GM18861 (cell line): ENCODE results near the gene CCDC116.
"Not testable (repeated sequence)": the region's sequence is repeated elsewhere in the genome, so short reads cannot be mapped to it uniquely, and the experiment has no call there.

Experiments used
- ATAC-seq: cut with Tn5 transposase; IDR thresholded peaks from one replicate; pipeline ENCODE4 v1.9.1; 2021; ENCODE audit not compliant: unreplicated experiment

Gene CCDC116, protein sequence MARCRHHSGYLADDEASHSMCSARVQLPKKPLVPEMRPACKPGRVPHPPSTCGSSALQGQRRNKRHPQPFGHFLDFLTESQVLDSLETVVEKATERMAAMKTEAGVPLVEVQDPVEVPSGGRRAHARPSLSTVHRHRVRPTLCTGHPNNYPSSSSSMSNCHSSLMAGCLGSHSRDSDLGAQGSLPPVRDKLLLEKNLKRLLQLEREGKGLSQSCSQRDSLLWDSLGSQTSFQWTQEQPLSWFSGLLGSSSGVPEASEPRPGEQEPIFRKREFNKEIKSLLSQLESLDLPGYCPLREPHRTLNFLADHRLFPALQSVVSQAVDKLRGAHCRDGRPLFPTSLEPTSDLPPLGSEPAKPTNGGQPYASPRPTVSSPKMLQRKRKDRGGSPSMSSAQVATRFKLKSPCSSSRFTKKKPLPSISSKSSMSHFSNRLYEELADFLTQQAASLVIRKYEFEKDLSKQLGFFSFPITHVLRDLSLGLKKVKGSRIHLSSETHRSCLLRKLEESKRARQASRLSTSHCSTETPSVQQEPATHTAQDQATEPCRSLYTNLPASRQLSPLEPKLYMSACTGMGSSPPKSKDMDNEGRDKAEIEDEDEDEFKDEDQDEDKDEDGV

DNA sequence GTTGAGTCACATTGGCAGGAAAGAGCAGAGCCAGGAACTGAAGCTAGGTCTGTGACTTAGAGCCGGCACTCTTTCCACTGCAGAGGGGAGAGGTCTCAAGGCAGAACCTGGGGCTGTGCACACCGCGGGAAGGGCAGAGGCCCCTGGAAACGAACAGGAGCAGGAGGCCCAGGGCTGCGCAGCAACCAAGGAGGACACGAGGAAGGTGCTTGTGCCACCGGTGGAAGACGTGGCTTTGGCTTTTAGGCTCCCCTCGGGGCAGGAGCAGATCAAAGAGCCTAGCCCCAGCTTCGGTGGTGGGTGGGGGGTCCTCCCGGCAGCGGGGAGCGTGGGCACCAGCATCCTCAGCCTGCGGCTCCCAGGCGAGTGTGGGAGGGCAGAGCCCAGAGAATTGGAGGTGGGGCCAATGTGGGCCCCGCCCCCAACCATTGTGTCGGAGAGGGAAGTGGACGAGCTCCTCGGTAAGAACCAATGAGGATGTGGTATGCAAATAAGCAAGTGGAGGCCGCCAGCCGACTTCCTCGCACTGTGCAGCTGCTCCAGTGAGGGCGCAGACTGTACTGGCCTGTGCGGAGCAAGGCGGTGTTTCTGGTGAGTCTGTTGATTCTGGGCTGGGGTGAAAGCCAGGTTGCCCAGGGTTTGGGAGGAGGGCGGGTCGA lies at the start of gene CCDC116:
CCDC116 (plus strand) TSS at position 524 of the 659 bp plus-strand sequence. CDS start 422 bp downstream, outside the sequence.
- ATAC-seq, result no peak

- no peak for ATAC-seq
Observed at GRCh38 chr22:21582801-21583740, 49.5 kb upstream of the CCDC116 start.

DNA sequence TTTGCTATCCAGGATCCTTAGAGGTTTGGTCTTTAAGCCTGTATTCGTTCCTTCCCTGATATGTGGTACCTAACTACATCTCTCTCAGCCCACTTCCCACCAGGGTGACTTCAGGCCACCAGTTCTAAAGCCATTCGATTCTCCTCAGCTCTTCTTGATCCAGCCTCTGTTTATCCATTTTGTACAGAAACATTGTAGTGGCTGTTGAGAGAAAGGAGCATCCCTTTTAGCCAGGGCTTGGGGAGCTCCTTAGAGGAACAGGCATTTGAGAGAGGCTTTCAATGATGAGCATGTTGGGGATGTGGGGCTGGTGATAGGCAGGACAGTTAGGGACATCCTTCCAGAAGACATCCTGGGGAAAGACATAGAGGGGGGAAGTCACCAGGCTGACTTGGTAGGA lies 47.2 kb upstream of the CCDC116 start:
- no peak for ATAC-seq

DNA sequence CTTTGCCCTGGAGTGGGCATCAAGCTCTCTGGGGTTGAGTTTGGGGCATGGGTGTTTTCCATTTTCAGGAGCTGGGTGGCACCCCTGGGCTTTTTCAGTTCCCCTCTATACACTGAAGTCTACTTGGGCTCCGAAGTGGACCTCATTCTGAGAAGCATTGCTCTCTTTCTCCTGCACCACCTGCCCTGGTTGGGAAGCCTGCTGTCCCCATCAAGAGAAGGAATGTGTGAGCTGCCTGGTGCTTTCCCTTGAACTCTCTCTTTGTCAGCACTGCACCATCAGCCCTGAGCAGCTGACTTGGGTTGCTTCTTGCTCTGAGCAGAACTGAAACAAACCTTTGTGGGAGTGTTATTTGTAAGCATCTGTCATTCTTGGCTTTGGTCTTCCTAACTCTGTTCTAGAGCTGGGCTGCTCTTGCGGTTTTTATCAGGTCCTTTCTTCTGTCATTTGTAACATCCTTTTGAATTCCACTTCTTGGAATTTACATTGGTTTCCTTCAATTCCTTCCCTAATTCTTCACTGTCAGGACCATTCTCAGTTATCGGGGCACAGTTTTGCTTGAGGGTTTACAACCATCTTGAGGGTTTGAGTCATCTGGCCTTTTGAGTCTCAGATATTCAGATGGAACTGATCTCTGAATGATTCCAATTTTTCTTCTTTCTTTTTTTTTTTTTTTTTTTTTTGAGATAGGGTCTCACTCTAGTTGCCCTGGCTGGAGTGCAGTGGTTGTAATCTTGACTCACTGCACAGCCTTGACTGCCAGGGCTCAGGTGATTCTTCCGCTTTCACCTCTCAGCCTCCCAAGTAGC lies 44.6 kb upstream of the CCDC116 start:
- peak; percentile 86 for ATAC-seq

GRCh38 chr22:21589396-21589795 lies 43.2 kb upstream of the CCDC116 start:
- no peak for ATAC-seq

GRCh38 chr22:21590809-21591641 lies 41.5 kb upstream of the CCDC116 start:
- ATAC-seq, result no peak

GRCh38 chr22:21591695-21592094 lies 40.9 kb upstream of the CCDC116 start:
- ATAC-seq, result no peak

DNA sequence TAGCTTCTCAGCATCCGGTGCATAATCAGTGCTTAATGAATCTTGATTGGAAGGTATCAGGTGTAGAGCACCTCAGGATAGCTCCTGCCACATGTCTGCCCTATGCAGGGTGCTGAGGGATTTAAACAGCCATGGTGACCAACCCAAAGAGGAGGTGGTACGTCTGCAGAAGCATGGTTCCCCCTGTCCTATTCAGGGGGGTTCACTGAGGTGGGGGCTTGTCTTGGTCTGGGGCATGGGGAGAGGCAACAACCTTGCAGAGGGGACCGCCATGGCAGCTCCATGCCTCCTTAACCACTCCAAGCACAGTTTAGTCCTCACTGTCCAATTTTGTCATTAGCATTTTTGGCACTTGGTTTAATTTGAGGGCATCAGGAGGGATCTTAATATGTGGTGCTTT lies 40.1 kb upstream of the CCDC116 start:
- ATAC-seq, result no peak

- no peak for ATAC-seq
Observed at GRCh38 chr22:21593406-21594232, 38.9 kb upstream of the CCDC116 start.

GRCh38 chr22:21594865-21595452 lies 37.6 kb upstream of the CCDC116 start:
- ATAC-seq, result no peak

GRCh38 chr22:21596356-21597135 lies 36.0 kb upstream of the CCDC116 start:
- ATAC-seq, result not testable (repeated sequence)

DNA sequence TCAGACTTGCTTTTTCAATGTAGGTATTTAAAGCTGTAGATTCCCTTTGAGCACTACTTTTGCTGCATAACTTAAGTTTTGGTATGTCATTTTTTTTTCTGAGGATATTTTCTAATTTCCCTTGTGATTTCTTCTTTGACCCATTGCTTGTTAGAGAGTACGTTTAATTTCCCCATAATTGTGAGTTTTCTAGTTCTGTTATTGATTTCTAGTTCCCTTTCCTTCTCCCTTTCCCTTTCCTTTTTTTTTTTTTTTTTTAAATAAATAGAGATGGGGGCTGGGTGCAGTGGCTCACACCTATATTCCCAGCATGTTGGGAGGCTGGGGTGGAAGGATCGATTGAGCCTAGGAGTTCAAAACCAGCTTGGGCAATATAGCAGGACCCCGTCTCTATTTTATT lies 34.3 kb upstream of the CCDC116 start:
- ATAC-seq, result no peak

- no peak for ATAC-seq
Observed at GRCh38 chr22:21599053-21599893, 33.3 kb upstream of the CCDC116 start.

GRCh38 chr22:21602579-21602978 lies 30.0 kb upstream of the CCDC116 start:
- no peak for ATAC-seq

DNA sequence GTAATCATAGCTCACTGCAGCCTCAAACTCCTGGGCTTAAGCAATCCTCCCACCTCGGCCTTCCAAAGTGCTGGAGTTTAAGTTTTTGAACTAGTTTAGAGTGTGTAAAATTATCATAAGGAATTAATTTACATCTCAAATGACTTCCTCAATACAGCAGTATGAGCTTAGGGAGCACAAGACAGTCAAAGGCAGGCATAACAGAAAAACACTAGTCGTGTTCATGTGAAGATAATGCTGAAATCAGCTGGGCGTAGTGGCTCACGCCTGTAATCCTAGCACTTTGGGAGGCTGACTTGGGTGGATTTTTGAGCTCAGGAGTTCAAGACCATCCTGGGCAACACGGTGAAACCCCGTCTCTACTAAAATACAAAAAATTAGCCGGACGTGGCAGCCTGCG lies 28.6 kb upstream of the CCDC116 start:
- no peak for ATAC-seq

- no peak for ATAC-seq
Observed at GRCh38 chr22:21605887-21606564, 26.5 kb upstream of the CCDC116 start.
